Mononuclear cell (primary cell): ENCODE data around the gene ARNT2. TPM values are rescaled to one million over a fixed set of nuclear protein-coding genes. Genes with fewer than 3 reads are reported as not detected.
"Not testable (repeated sequence)": the region's sequence is repeated elsewhere in the genome, so short reads cannot be mapped to it uniquely, and the experiment has no call there.

Source experiments
- H3K27me3 ChIP-seq: 2 replicates; pipeline ENCODE4 v1.6.0; 2011; ENCODE audit warnings: low read length, control low read depth; ENCODE audit not compliant: insufficient read depth
- H3K4me1 ChIP-seq: 2 replicates; pipeline ENCODE4 v1.5.1; 2011; ENCODE audit warnings: mild to moderate bottlenecking, low read length, control low read depth; ENCODE audit not compliant: insufficient read depth
- H3K4me3 ChIP-seq: 2 replicates; pipeline ENCODE4 v1.5.1; 2011; ENCODE audit warnings: mild to moderate bottlenecking, low read length, moderate library complexity
- H3K9me3 ChIP-seq: 2 replicates; pipeline ENCODE4 v1.5.1; 2011; ENCODE audit warnings: low read depth, mild to moderate bottlenecking, control low read depth, low read length
- total RNA-seq: library from RNA; depleted of rRNA; stranded (reverse); fragments of >200 nt; gene quantifications from one replicate; pipeline ENCODE4 v1.2.3, GENCODE V29; 2012

Gene ARNT2
- total RNA-seq, 1 donor, result not detected

- Histone ChIP-seq H3K4me1 (peaks cover 15% of the 10 kb centered on the region), H3K27me3 (no peaks in the 10 kb centered on the region)
Measured at GRCh38 chr15:80643431-80643951, 239.3 kb downstream of the ARNT2 start.

GRCh38 chr15:80645494-80646065 is 241.4 kb downstream of the ARNT2 start:
- Histone ChIP-seq H3K4me1 (peaks cover 15% of the 10 kb centered on the region), H3K4me3 (no peak overlapping the region), H3K27me3 (no peaks in the 10 kb centered on the region), H3K9me3 (no peaks in the 10 kb centered on the region)

More at GRCh38 chr15:80643431-80643951, 239.3 kb downstream of the ARNT2 start:
- no peak overlapping the region for H3K4me3 ChIP-seq
- H3K9me3 ChIP-seq, result no peaks in the 10 kb centered on the region

- not testable (repeated sequence) for H3K4me3 ChIP-seq, H3K27me3 ChIP-seq, H3K9me3 ChIP-seq
- H3K4me1 ChIP-seq, result peaks cover 15% of the 10 kb centered on the region
Measured at GRCh38 chr15:80647424-80647823, 243.2 kb downstream of the ARNT2 start.

Other genes starting within 250 kb of the ARNT2 start
- not detected for gene CTXND1, start 152.2 kb upstream of the ARNT2 start, total RNA-seq